Vagina (tissue), 2 donors: ENCODE measurements around the gene IL16. TPM values are rescaled to one million over a fixed set of nuclear protein-coding genes. Genes with fewer than 3 reads are reported as not detected.
"Not testable (repeated sequence)": the region's sequence is repeated elsewhere in the genome, so short reads cannot be mapped to it uniquely, and the experiment has no call there.

Experiments
- DNase-seq, 2 donors: peaks; one replicate each; pipeline ENCODE4 v3.0.0-alpha.2; 2017; ENCODE audit errors: extremely low spot score in 2 of 2
- H3K27ac ChIP-seq: fragments of 200-600 bp; sonication (generic); one replicate; pipeline ENCODE4 v1.5.1; 2019
- H3K27me3 ChIP-seq: fragments of 200-600 bp; sonication (generic); one replicate; pipeline ENCODE4 v1.5.1; 2019
- H3K36me3 ChIP-seq, 2 donors: fragments of 200-600 bp; sonication (generic); one replicate each; pipeline ENCODE4 v1.5.1; 2017 to 2019
- H3K4me1 ChIP-seq: fragments of 200-600 bp; sonication (generic); one replicate; pipeline ENCODE4 v1.5.1; 2019
- H3K4me3 ChIP-seq, 2 donors: fragments of 200-600 bp; sonication (generic); 1 replicate in 1 of 2; 2 replicates in 1 of 2; pipeline ENCODE4 v1.5.1; 2016 to 2019
- H3K9me3 ChIP-seq: fragments of 200-600 bp; sonication (generic); one replicate; pipeline ENCODE4 v1.5.1; 2019
- POLR2A ChIP-seq, 2 donors: fragments of 450-650 bp; IDR thresholded peaks; one replicate each; pipeline ENCODE4 v1.6.1; 2017; ENCODE audit warnings: antibody characterized with exemption in 2 of 2, mild to moderate bottlenecking in 2 of 2, moderate library complexity in 2 of 2
- POLR2AphosphoS5 ChIP-seq, 2 donors: sonication (generic); formaldehyde crosslinking; IDR thresholded peaks; one replicate each; pipeline ENCODE4 v1.9.0; 2017; ENCODE audit warnings: antibody characterized with exemption in 2 of 2, mild to moderate bottlenecking in 2 of 2, low read depth in 1 of 2; ENCODE audit not compliant: insufficient read depth in 1 of 2
- intact Hi-C: fragments of 100-400 bp; cut with DNase I; formaldehyde crosslinking; loops from one replicate; pipeline ENCODE4 v1.15.1; 2023
- total RNA-seq: library from RNA; depleted of rRNA; stranded (reverse); fragments of >200 nt; gene quantifications from one replicate; pipeline ENCODE4 v1.2.3, GENCODE V29; 2016
- TF ChIP-seq, protein P1 (sequence below), 3 experiments: fragments of 450-650 bp in 2 of 3; fragments of 200-600 bp in 1 of 3; sonication (generic) in 1 of 3; IDR thresholded peaks; one replicate each; pipeline ENCODE4 v1.5.1; 2017 to 2019; ENCODE audit warnings: antibody characterized with exemption in 3 of 3, mild to moderate bottlenecking in 2 of 3, moderate library complexity in 2 of 3

Gene IL16
- total RNA-seq, 1 donor from 2014 or later = 19.9 TPM

DNA sequence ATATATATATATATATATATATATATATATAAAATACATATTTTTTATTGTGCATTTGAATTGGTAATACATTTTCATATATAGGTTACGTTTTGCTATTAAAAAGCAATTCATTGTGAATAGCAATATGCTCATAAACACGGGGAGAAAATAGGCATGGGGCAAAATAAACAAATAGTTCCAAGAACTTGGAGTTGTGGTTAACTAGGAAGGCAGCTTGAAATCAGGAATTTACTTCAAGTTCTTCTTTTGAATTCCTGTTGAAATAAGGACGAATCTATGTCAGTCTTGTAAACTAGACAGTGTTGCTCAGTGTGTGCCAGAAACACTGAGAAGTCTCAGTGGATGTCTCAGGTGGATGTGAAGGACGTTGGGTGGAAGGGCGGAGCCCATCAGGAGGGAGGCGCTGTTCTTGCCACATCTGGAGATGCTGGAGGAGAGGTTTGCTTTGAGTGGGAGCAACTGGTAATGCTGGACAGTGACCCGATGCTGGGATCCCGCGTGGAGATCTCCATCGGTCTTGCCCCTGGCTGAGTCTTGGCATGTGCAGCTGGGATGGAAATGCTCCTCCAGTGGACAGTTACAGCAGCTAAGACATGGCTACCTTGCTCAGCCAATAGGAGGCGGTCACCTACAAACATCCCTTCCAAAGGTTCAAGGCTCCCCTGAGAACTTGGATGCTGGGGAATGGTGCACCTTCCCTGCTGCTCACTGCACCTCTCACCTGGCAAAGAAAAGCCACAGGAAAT lies 2.5 kb downstream of the IL16 start:
- no peak for TF ChIP-seq POLR2A (IDR thresholded peaks at IDR 0.05)
- TF ChIP-seq, protein P1, sequence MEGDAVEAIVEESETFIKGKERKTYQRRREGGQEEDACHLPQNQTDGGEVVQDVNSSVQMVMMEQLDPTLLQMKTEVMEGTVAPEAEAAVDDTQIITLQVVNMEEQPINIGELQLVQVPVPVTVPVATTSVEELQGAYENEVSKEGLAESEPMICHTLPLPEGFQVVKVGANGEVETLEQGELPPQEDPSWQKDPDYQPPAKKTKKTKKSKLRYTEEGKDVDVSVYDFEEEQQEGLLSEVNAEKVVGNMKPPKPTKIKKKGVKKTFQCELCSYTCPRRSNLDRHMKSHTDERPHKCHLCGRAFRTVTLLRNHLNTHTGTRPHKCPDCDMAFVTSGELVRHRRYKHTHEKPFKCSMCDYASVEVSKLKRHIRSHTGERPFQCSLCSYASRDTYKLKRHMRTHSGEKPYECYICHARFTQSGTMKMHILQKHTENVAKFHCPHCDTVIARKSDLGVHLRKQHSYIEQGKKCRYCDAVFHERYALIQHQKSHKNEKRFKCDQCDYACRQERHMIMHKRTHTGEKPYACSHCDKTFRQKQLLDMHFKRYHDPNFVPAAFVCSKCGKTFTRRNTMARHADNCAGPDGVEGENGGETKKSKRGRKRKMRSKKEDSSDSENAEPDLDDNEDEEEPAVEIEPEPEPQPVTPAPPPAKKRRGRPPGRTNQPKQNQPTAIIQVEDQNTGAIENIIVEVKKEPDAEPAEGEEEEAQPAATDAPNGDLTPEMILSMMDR (IDR thresholded peaks at IDR 0.05) = no peak
- no peak for TF ChIP-seq POLR2AphosphoS5 (IDR thresholded peaks at IDR 0.05; ENCODE audit: insufficient read depth in 1 of 2, low read depth in 1 of 2)
- no peaks in the 10 kb centered on the region for H3K9me3 ChIP-seq
- peaks cover 4% of the 10 kb centered on the region for H3K4me1 ChIP-seq
- no peak overlapping the region for H3K27ac ChIP-seq
- H3K36me3 ChIP-seq = no peaks in the 10 kb centered on the region
- DNase-seq = no peak
- intact Hi-C loops = no loop called here
- no peaks in the 10 kb centered on the region for H3K27me3 ChIP-seq
- no peak overlapping the region for H3K4me3 ChIP-seq

DNA sequence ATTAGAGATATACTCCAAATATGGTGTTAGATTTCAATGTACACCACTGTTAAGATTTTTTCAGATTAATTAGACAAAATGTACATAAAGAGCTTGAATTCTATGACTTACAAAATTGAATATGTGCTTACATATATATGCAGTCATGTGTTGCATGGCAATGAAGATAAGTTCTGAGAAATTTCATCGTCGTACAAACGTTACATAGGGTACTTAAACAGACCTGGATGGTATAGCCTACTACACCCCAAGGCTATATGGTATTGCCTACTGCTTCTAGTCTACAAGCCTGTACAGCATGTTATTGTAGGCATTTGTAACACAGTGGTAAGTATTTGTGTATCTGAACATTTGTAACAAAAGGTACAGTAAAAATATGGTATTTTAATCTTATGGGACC lies 9.3 kb downstream of the IL16 start:
- no peak for DNase-seq
- Histone ChIP-seq H3K27ac (no peak overlapping the region), H3K27me3 (no peaks in the 10 kb centered on the region), H3K9me3 (no peaks in the 10 kb centered on the region), H3K4me3 (no peak overlapping the region), H3K4me1 (peaks cover 9% of the 10 kb centered on the region), H3K36me3 (no peaks in the 10 kb centered on the region)
- intact Hi-C loops = no loop called here
- TF ChIP-seq, protein P1 (IDR thresholded peaks at IDR 0.05) = no peak
- TF ChIP-seq POLR2A (IDR thresholded peaks at IDR 0.05) (no peak), POLR2AphosphoS5 (IDR thresholded peaks at IDR 0.05; ENCODE audit: insufficient read depth in 1 of 2, low read depth in 1 of 2) (no peak)

DNA sequence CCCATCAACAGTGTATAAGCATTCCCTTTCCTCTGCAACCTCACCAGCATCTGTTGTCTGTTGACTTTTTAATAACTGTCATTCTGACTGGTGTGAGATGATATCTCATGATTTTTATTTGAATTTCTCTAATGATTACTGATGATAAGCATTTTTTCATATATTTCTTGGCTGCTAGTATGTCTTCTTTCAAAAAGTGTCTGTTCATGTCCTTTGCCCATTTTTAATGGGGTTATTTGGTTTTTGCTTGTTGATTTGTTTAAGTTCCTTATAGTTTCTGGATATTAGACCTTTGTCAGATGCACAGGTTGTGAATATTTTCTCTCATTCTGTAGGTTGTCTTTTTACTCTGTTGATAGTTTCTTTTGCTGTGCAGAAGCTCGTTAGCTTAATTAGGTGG lies 11.3 kb downstream of the IL16 start:
- H3K27me3 ChIP-seq, H3K36me3 ChIP-seq, DNase-seq, intact Hi-C loops, H3K4me1 ChIP-seq, H3K9me3 ChIP-seq, H3K4me3 ChIP-seq, H3K27ac ChIP-seq: not testable (repeated sequence)

DNA sequence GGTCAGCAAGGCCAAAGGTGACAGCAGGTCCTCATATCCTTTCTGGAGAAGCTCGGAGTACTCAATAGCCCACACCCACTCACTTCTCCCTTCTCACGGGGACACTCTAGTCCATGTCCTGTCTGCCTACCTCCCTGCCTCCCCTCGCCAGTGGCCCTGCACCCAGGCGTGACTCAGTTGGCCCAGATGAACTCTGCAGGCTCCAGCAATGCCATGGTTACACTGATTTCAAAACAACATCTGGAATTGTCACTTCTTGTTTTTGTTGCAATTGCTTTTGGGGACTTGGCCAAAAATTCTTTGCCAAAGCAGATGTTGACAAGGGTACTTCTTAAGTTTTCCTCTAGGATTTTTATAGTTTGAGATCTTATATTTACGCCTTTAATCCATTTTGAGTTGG lies 13.0 kb downstream of the IL16 start:
- no peaks in the 10 kb centered on the region for H3K27me3 ChIP-seq
- peaks cover 9% of the 10 kb centered on the region for H3K4me1 ChIP-seq
- peak in 1 of 2 donors; percentile 49 for DNase-seq
- no peak overlapping the region for H3K4me3 ChIP-seq
- no peaks in the 10 kb centered on the region for H3K36me3 ChIP-seq
- TF ChIP-seq POLR2AphosphoS5 (IDR thresholded peaks at IDR 0.05; ENCODE audit: insufficient read depth in 1 of 2, low read depth in 1 of 2) = no peak
- TF ChIP-seq POLR2A (IDR thresholded peaks at IDR 0.05) = no peak
- TF ChIP-seq, protein P1 (IDR thresholded peaks at IDR 0.05) = no peak
- intact Hi-C loops = no loop called here
- H3K27ac ChIP-seq = no peak overlapping the region
- H3K9me3 ChIP-seq = no peaks in the 10 kb centered on the region

DNA sequence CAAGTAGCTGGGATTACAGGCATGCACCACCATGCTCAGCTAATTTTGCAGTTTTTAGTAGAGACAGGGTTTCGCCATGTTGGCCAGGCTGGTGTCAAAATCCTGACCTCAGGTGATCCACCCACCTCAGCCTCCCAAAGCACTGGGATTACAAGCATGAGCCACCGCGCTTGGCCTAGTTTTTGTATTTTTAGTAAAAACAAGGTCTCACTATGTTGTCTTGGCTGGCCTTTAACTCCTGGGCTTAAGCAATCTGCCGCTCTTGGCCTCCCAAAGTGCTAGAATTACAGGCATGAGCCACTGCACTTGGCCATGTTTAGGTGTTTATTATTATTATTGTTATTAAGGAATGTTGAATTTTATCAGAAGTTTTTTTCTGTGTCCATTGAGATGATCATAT lies 14.7 kb downstream of the IL16 start:
- Histone ChIP-seq H3K9me3 (no peaks in the 10 kb centered on the region), H3K27me3 (no peaks in the 10 kb centered on the region), H3K27ac (no peak overlapping the region), H3K36me3 (no peaks in the 10 kb centered on the region), H3K4me1 (peaks cover 4% of the 10 kb centered on the region), H3K4me3 (no peak overlapping the region)
- TF ChIP-seq POLR2A (IDR thresholded peaks at IDR 0.05) = no peak
- TF ChIP-seq, protein P1 (IDR thresholded peaks at IDR 0.05) = no peak
- TF ChIP-seq POLR2AphosphoS5 (IDR thresholded peaks at IDR 0.05; ENCODE audit: insufficient read depth in 1 of 2, low read depth in 1 of 2) = no peak
- intact Hi-C loops = no loop called here
- DNase-seq = peak in 1 of 2 donors; percentile 16
